ENCODE data around the gene SNAI1. TPM values are rescaled to one million over a fixed set of nuclear protein-coding genes. Genes with fewer than 3 reads are reported as not detected.
"Not testable (repeated sequence)": the region's sequence is repeated elsewhere in the genome, so short reads cannot be mapped to it uniquely, and the experiment has no call there.

Gene SNAI1
- total RNA-seq, 1 experiment from 2014 or later: 0.22 TPM

DNA sequence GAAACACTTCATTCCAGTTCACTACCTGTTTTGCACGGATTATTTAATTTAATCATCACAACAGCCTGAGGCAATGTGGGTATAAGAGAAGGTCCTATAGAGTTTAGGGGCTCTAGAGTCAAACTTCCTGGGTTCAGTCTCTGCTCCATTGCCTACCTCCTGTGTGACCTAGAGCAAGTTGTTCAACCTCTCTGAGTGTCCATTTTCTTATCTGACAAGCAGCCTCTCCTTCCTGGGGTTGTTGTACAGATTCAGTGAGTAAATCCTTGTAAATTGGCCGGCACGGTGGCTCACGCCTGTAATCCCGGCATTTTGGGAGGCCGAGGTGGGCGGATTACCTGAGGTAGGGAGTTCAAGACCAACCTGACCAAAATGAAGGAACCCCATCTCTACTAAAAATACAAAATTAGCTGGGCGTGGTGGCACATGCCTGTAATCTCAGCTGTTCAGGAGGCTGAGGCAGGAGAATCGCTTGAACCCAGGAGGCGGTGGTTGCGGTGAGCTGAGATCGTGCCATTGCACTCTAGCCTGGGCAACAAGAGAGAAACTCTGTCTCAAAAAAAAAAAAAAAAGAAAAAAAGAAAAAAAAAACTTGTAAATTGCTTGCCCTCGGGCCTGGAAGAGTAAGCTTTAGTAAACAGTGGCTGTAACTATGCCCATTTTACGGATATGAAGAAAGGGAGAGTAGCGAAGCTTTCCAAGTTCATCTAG is 15.9 kb downstream of the SNAI1 start:
- H3K27ac ChIP-seq (ENCODE audit: low read length); H3K9me2 ChIP-seq (replicated peaks; ENCODE audit: insufficient read depth, low read length); H3K9ac ChIP-seq (ENCODE audit: low read length); H4K20me1 ChIP-seq (ENCODE audit: insufficient read depth, low read depth, low read length); H3K27me3 ChIP-seq (ENCODE audit: low read length); H3K4me2 ChIP-seq (ENCODE audit: low read depth, low read length, poor library complexity, severe bottlenecking); DNase-seq; H2AFZ ChIP-seq (ENCODE audit: low read length); H3K9me3 ChIP-seq (ENCODE audit: low read length); H3K4me1 ChIP-seq (ENCODE audit: low read length); H3K36me3 ChIP-seq (ENCODE audit: insufficient read depth, low read length); H3K4me3 ChIP-seq (ENCODE audit: low read length); H3K79me2 ChIP-seq (ENCODE audit: low read length): not testable (repeated sequence)

GRCh38 chr20:49999329-49999728 is 16.5 kb downstream of the SNAI1 start:
- no peaks in the 10 kb centered on the region for H3K9me2 ChIP-seq (replicated peaks; ENCODE audit: insufficient read depth, low read length)
- no peaks in the 10 kb centered on the region for H3K27me3 ChIP-seq (ENCODE audit: low read length)
- no peaks in the 10 kb centered on the region for H3K4me1 ChIP-seq (ENCODE audit: low read length)
- no peak overlapping the region for H3K27ac ChIP-seq (ENCODE audit: low read length)
- no peak overlapping the region for H3K9ac ChIP-seq (ENCODE audit: low read length)
- DNase-seq: no peak
- H2AFZ ChIP-seq (ENCODE audit: low read length): no peak overlapping the region
- H3K36me3 ChIP-seq (ENCODE audit: insufficient read depth, low read length): no peaks in the 10 kb centered on the region
- H3K9me3 ChIP-seq (ENCODE audit: low read length): no peaks in the 10 kb centered on the region
- no peak overlapping the region for H3K4me3 ChIP-seq (ENCODE audit: low read length)
- no peak overlapping the region for H3K4me2 ChIP-seq (ENCODE audit: low read depth, low read length, poor library complexity, severe bottlenecking)
- no peaks in the 10 kb centered on the region for H4K20me1 ChIP-seq (ENCODE audit: insufficient read depth, low read depth, low read length)
- H3K79me2 ChIP-seq (ENCODE audit: low read length): no peaks in the 10 kb centered on the region

DNA sequence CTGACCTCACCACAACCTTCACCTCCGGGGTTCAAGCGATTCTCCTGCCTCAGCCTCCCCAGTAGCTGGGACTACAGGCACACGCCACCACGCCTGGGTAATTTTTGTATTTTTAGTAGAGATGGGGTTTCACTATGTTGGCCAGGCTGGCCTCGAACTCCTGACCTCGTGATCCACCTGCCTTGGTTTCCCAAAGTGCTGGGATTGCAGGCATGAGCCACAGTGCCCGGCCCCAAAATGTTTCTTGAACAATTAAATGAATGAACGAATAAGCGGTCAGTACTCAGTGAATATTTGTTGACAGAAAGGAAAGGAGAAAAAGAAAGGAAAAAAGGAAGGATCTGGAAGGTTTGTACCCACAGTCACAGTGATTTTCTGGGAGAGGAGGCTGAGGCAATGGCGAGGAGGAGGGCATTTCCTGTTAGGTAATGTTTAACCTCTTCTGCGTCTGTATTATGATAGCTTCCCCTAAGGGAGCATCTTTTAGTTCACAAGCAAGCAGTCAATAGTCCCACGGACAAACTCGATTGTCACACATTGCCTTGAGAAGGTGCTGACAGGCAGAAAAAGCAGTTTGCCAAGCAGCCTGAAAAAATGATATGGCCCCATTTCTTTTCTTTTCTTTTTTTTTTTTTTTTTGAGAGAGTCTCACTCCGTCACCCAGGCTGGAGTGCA is 17.9 kb downstream of the SNAI1 start:
- H3K36me3 ChIP-seq (ENCODE audit: insufficient read depth, low read length); DNase-seq; H3K79me2 ChIP-seq (ENCODE audit: low read length); H3K27me3 ChIP-seq (ENCODE audit: low read length); H4K20me1 ChIP-seq (ENCODE audit: insufficient read depth, low read depth, low read length); H2AFZ ChIP-seq (ENCODE audit: low read length); H3K4me1 ChIP-seq (ENCODE audit: low read length); H3K4me2 ChIP-seq (ENCODE audit: low read depth, low read length, poor library complexity, severe bottlenecking); H3K27ac ChIP-seq (ENCODE audit: low read length); H3K9ac ChIP-seq (ENCODE audit: low read length); H3K4me3 ChIP-seq (ENCODE audit: low read length); H3K9me2 ChIP-seq (replicated peaks; ENCODE audit: insufficient read depth, low read length); H3K9me3 ChIP-seq (ENCODE audit: low read length): not testable (repeated sequence)

DNA sequence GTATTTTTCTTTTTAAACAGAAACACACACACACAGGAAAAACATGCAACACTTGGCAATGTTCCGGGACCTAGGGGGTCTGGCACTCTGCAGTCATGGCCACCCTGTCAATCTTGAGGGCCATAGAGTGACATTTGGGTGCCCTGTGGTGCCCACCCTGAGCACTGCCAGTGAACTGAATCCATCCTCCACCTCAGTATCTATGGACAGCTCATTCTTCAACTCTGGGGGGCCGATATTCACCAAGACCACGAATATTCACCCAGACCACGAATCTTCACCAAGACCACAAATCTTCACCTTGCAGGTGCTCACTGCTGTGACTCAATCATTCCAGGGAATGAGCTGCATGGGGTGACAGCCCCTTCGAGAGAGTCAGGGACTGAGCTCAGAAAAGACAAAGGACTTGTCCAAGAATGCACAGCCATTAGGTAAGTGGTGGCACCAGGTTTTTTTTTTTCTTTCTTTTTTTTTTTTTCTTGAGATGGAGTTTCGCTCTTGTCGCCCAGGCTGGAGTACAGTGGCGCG is 19.1 kb downstream of the SNAI1 start:
- H3K9me2 ChIP-seq (replicated peaks; ENCODE audit: insufficient read depth, low read length): no peaks in the 10 kb centered on the region
- H3K4me3 ChIP-seq (ENCODE audit: low read length): no peak overlapping the region
- H3K27me3 ChIP-seq (ENCODE audit: low read length): no peaks in the 10 kb centered on the region
- no peak overlapping the region for H3K9ac ChIP-seq (ENCODE audit: low read length)
- H3K4me1 ChIP-seq (ENCODE audit: low read length): no peaks in the 10 kb centered on the region
- H3K36me3 ChIP-seq (ENCODE audit: insufficient read depth, low read length): no peaks in the 10 kb centered on the region
- H3K79me2 ChIP-seq (ENCODE audit: low read length): no peaks in the 10 kb centered on the region
- H3K27ac ChIP-seq (ENCODE audit: low read length): no peak overlapping the region
- no peak for DNase-seq
- no peak overlapping the region for H2AFZ ChIP-seq (ENCODE audit: low read length)
- H3K9me3 ChIP-seq (ENCODE audit: low read length): no peaks in the 10 kb centered on the region
- H4K20me1 ChIP-seq (ENCODE audit: insufficient read depth, low read depth, low read length): no peaks in the 10 kb centered on the region
- H3K4me2 ChIP-seq (ENCODE audit: low read depth, low read length, poor library complexity, severe bottlenecking): no peak overlapping the region

DNA sequence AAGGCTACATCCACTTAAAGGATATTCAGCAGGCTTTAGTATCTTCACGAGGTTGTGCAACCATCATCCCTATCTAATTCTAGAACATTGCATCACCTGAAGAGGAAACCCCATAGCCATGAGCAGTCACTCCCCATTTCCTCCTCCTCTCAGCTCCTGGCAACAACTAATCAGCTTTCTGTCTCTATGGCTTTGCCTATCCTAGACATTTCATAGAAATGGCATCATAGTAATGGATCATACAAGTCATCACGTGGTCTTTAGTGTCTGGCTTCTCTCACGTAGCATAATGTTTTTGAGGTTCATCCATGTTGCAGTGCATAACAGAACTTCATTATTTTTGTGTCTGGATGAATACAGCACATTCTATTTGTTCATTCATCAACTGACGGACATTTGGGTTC is 20.5 kb downstream of the SNAI1 start:
- Histone ChIP-seq H3K4me2 (ENCODE audit: low read depth, low read length, poor library complexity, severe bottlenecking) (no peak overlapping the region), H3K79me2 (ENCODE audit: low read length) (no peaks in the 10 kb centered on the region), H4K20me1 (ENCODE audit: insufficient read depth, low read depth, low read length) (no peaks in the 10 kb centered on the region), H3K9ac (ENCODE audit: low read length) (no peak overlapping the region), H3K27me3 (ENCODE audit: low read length) (no peaks in the 10 kb centered on the region), H3K36me3 (ENCODE audit: insufficient read depth, low read length) (no peaks in the 10 kb centered on the region), H3K9me3 (ENCODE audit: low read length) (no peaks in the 10 kb centered on the region), H3K9me2 (replicated peaks; ENCODE audit: insufficient read depth, low read length) (no peaks in the 10 kb centered on the region), H2AFZ (ENCODE audit: low read length) (no peak overlapping the region), H3K27ac (ENCODE audit: low read length) (no peak overlapping the region), H3K4me3 (ENCODE audit: low read length) (no peak overlapping the region), H3K4me1 (ENCODE audit: low read length) (no peaks in the 10 kb centered on the region)
- DNase-seq: no peak

- Histone ChIP-seq H3K4me1 (ENCODE audit: low read length) (no peaks in the 10 kb centered on the region), H3K9me3 (ENCODE audit: low read length) (no peaks in the 10 kb centered on the region), H3K27me3 (ENCODE audit: low read length) (no peaks in the 10 kb centered on the region), H3K4me2 (ENCODE audit: low read depth, low read length, poor library complexity, severe bottlenecking) (no peak overlapping the region), H3K9me2 (replicated peaks; ENCODE audit: insufficient read depth, low read length) (no peaks in the 10 kb centered on the region), H3K27ac (ENCODE audit: low read length) (no peak overlapping the region), H2AFZ (ENCODE audit: low read length) (no peak overlapping the region), H4K20me1 (ENCODE audit: insufficient read depth, low read depth, low read length) (no peaks in the 10 kb centered on the region), H3K9ac (ENCODE audit: low read length) (no peak overlapping the region), H3K4me3 (ENCODE audit: low read length) (no peak overlapping the region), H3K36me3 (ENCODE audit: insufficient read depth, low read length) (no peaks in the 10 kb centered on the region), H3K79me2 (ENCODE audit: low read length) (no peaks in the 10 kb centered on the region)
- no peak for DNase-seq
These were observed 21.4 kb downstream of the SNAI1 start for GRCh38 chr20:50004229-50004628.

GRCh38 chr20:50005471-50005981 is 22.7 kb downstream of the SNAI1 start:
- H3K36me3 ChIP-seq (ENCODE audit: insufficient read depth, low read length): no peaks in the 10 kb centered on the region
- no peaks in the 10 kb centered on the region for H3K9me3 ChIP-seq (ENCODE audit: low read length)
- no peak overlapping the region for H3K4me2 ChIP-seq (ENCODE audit: low read depth, low read length, poor library complexity, severe bottlenecking)
- H3K9ac ChIP-seq (ENCODE audit: low read length): no peak overlapping the region
- H3K79me2 ChIP-seq (ENCODE audit: low read length): no peaks in the 10 kb centered on the region
- no peaks in the 10 kb centered on the region for H3K4me1 ChIP-seq (ENCODE audit: low read length)
- no peaks in the 10 kb centered on the region for H4K20me1 ChIP-seq (ENCODE audit: insufficient read depth, low read depth, low read length)
- no peak overlapping the region for H2AFZ ChIP-seq (ENCODE audit: low read length)
- H3K27me3 ChIP-seq (ENCODE audit: low read length): no peaks in the 10 kb centered on the region
- H3K27ac ChIP-seq (ENCODE audit: low read length): no peak overlapping the region
- DNase-seq: no peak
- no peaks in the 10 kb centered on the region for H3K9me2 ChIP-seq (replicated peaks; ENCODE audit: insufficient read depth, low read length)
- no peak overlapping the region for H3K4me3 ChIP-seq (ENCODE audit: low read length)

- Histone ChIP-seq H3K36me3 (ENCODE audit: insufficient read depth, low read length) (no peaks in the 10 kb centered on the region), H3K4me2 (ENCODE audit: low read depth, low read length, poor library complexity, severe bottlenecking) (no peak overlapping the region), H3K27ac (ENCODE audit: low read length) (no peak overlapping the region), H4K20me1 (ENCODE audit: insufficient read depth, low read depth, low read length) (no peaks in the 10 kb centered on the region), H2AFZ (ENCODE audit: low read length) (no peak overlapping the region), H3K79me2 (ENCODE audit: low read length) (no peaks in the 10 kb centered on the region), H3K27me3 (ENCODE audit: low read length) (no peaks in the 10 kb centered on the region), H3K9me2 (replicated peaks; ENCODE audit: insufficient read depth, low read length) (no peaks in the 10 kb centered on the region), H3K9ac (ENCODE audit: low read length) (no peak overlapping the region), H3K4me1 (ENCODE audit: low read length) (no peaks in the 10 kb centered on the region), H3K4me3 (ENCODE audit: low read length) (no peak overlapping the region), H3K9me3 (ENCODE audit: low read length) (no peaks in the 10 kb centered on the region)
- no peak for DNase-seq
These were observed 24.6 kb downstream of the SNAI1 start for GRCh38 chr20:50007369-50007768.
